G401 (cell line): ENCODE data around the gene KCNT2. TPM values are rescaled to one million over a fixed set of nuclear protein-coding genes. Genes with fewer than 3 reads are reported as not detected.
"Not testable (repeated sequence)": the region's sequence is repeated elsewhere in the genome, so short reads cannot be mapped to it uniquely, and the experiment has no call there.

Experiments used
- DNase-seq: peaks from one replicate; pipeline ENCODE4 v3.0.0-alpha.2; 2015; ENCODE audit warnings: low spot score
- in situ Hi-C: cut with HindIII; loops from 2 replicates; pipeline ENCODE4 v1.10.0; 2016; ENCODE audit warnings: low sequenced_read_pairs, mixed read lengths
- total RNA-seq: library from RNA; depleted of rRNA; stranded (reverse); fragments of >200 nt; shearing (Covaris generic); gene quantifications from 2 replicates; pipeline ENCODE4 v1.2.3, GENCODE V29; 2014; rRNA removed

KCNT2 gene
- 0.62 and 0.92 TPM in 2 replicates for total RNA-seq

DNA sequence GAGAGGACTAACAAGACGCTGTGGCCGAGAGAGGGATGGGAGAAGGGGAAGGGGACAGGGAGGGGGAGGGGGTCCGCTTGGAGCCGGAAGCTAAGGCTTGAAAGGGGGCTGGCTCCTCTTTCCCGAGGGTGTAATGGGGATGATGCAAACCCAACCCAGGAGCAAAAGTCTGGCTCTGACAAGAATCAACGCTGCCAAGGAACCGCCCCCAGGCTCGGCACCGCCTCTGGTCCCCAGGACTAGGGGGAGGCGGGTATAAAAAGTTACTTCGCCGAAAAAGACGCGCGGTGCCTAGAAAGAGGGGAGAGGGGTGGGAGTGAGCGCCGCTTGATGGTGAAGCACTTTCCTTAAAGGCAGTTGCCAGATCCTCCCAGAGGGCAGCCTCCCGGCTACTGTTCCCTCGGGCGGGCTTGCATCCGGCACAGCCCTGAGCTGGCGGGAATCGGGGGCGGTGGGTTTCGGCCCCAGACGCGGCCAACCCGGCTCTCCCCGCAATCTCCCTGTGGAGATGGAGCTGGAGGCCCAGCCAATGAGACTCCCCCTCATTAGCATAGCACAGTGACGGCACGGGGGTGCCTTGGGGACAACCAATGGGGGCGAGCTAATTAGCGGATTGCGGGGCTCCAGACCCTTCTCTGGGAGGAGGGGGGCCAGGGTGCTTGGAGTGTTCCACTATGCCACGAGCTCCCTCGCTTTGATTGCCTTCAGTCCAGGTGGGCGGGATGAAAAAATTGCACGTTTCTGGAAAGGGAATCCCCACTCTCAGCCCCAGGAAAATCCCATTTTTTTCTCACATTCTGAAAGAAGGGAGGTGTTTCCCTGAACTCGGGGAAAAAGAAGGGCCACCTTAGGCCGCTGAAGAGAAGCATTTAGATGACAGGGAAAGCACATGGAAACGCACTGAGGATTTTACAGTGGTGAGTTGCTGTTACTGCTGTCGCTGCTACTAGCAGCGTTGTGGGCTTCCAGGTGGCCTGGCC lies at the start of gene KCNT2:
TSS of gene KCNT2 (minus strand) at position 51 of the 980 bp plus-strand sequence. CDS start 131 bp downstream, outside the sequence.
- in situ Hi-C loops = no loop called here
- DNase-seq = peak; percentile 35

DNA sequence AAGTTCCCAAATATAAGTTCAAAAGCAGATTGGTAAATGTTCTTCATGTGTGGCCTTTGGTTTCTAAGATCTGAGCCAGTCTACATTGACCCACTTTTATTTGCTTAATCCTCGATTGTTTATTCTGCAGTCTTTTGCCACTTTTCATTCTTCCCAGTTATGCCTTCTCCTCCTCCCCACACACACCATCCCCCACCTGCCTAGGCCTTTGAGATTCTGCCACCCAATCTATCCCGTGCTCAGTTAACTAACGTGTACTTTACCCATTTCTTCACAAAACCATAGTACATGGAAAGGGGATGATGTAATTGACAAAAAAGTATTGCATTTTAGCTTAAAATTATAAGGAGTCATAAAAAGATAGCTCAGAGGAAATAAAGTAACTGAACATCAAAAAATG lies 47.3 kb upstream of the KCNT2 start:
- in situ Hi-C loops = no loop called here

GRCh38 chr1:196655071-196655470 lies 46.8 kb upstream of the KCNT2 start:
- no peak for DNase-seq
- in situ Hi-C loops = no loop called here

More for the DNA sequence above, 47.3 kb upstream of the KCNT2 start:
- DNase-seq = no peak

- in situ Hi-C loops = no loop called here
- no peak for DNase-seq
These were observed 46.0 kb upstream of the KCNT2 start for GRCh38 chr1:196654271-196654670.

- in situ Hi-C loops = no loop called here
These were observed 43.5 kb upstream of the KCNT2 start, which contains the start of gene CFH for GRCh38 chr1:196651637-196652215. CFH (plus strand) TSS chr1:196652043; CDS start chr1:196652118, 75 bp downstream.

GRCh38 chr1:196651079-196651478 lies 42.8 kb upstream of the KCNT2 start:
- in situ Hi-C loops = no loop called here
- DNase-seq = no peak

More at GRCh38 chr1:196651637-196652215, 43.5 kb upstream of the KCNT2 start, which contains the start of gene CFH:
- DNase-seq = no peak

GRCh38 chr1:196650403-196650802 lies 42.2 kb upstream of the KCNT2 start:
- in situ Hi-C loops = no loop called here
- DNase-seq = no peak

- in situ Hi-C loops = no loop called here
- no peak for DNase-seq
These were observed 41.8 kb upstream of the KCNT2 start for GRCh38 chr1:196649990-196650389.

- in situ Hi-C loops = no loop called here
- no peak for DNase-seq
These were observed 32.7 kb upstream of the KCNT2 start for GRCh38 chr1:196640976-196641375.

- in situ Hi-C loops, DNase-seq: not testable (repeated sequence)
These were observed 31.1 kb upstream of the KCNT2 start for GRCh38 chr1:196639291-196639690.

DNA sequence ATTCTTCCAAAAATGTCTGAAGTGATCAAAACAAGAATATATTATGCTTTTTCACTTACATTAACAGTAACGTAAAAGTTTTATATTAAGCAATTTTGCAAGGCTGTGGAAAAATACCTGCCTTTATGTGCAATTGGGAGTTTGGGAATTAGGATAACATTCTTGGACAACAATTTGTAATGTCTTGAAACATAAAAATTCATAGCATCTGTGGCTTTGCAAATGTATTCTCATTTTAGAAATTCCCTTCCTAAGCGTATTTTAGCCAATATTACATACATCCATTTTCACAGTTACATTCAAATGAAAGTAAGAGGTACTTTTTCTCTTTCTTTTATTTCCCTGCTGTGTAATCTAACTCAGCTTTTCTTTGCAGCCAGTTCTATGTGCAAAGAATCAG lies 30.2 kb upstream of the KCNT2 start:
- in situ Hi-C loops = no loop called here
- DNase-seq = no peak

GRCh38 chr1:196637606-196638005 lies 29.4 kb upstream of the KCNT2 start:
- in situ Hi-C loops = no loop called here
- no peak for DNase-seq

- in situ Hi-C loops = no loop called here
- DNase-seq = no peak
These were observed 20.6 kb upstream of the KCNT2 start for GRCh38 chr1:196628838-196629237.

- in situ Hi-C loops = no loop called here
- DNase-seq = no peak
These were observed 14.8 kb upstream of the KCNT2 start for GRCh38 chr1:196623079-196623478.

DNA sequence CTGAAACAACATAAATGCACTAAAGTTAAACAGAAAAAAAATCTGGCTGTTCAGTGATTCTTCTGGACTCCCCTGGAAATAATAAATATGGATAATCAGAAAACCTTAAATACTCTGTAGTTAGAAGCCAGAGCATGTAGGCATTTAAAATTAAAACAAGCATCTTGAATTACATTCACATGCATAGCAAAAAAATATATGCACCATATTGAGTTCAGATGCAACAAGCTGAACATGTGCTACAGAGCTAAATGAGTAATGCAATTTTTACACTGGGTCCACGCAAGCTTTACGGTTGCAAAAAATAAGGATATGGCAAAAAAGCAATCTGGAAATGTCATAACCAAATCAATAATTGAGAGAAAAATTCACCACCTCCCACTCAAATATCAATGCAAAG lies 11.5 kb upstream of the KCNT2 start:
- no peak for DNase-seq

GRCh38 chr1:196611873-196612272 lies 3.6 kb upstream of the KCNT2 start:
- in situ Hi-C loops = no loop called here
- no peak for DNase-seq

More for the DNA sequence above, 11.5 kb upstream of the KCNT2 start:
- in situ Hi-C loops = no loop called here

DNA sequence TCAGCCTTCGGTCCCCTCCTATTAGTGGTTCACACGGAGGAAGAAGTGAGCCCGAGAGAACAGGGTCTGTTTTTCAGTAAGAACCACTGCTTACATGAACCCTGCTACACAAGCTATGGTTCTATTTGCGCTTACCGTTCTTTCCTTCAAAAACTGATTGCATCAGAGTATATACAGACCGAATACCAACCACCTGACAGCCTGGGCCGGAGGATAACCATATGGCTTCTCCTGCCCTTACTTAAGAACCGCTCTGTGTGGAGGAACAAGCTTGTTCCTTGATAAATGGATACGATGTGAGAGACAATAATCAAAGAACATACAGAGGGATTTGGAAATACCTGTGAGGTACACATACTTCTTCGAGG lies 1.1 kb upstream of the KCNT2 start:
- no peak for DNase-seq
- in situ Hi-C loops = no loop called here

GRCh38 chr1:196607981-196608380 lies 259 bp downstream of the KCNT2 start:
- DNase-seq = no peak
- in situ Hi-C loops = no loop called here

DNA sequence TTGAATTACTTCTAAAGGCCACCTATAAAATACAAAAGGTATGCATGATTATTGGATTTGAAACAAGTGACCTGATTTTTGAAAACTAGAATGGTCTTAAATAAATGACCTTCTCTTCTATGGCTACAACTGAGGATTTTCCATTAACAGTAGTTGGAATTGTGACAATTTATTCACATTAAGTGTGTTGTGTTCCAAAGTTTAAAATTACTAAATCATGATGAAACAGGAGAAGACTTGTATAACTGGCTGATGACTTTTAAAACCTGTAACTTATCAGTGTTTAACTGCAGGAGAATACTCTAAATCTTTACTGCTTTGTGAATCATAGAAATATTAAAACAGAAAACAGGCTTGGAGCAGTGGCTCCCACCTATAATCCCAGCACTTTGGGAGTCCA lies 4.6 kb downstream of the KCNT2 start:
- in situ Hi-C loops = no loop called here
- no peak for DNase-seq
